ENCODE data around the gene CLMN.

DNA sequence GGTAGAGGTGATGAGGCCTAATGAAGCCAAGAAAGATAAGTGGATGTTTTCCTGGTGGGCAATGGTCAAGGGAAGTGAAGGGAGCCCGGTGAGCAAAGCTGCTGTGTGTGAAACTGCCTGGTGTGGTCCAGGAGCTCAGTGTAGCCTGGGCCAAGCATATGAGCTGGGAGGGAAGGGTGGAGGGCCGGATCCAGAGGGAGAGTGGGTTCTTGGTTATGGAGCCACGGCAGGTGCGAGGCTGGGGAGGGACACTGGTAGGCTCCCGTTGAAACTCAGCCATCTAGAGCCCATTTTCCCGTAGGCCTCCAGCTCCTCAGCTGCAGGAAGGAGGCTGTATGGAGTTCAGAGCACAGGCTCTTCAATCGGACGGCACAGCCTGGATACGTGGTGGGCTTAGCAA lies 10.2 kb upstream of the CLMN start:
- TF ChIP-seq, protein P1, sequence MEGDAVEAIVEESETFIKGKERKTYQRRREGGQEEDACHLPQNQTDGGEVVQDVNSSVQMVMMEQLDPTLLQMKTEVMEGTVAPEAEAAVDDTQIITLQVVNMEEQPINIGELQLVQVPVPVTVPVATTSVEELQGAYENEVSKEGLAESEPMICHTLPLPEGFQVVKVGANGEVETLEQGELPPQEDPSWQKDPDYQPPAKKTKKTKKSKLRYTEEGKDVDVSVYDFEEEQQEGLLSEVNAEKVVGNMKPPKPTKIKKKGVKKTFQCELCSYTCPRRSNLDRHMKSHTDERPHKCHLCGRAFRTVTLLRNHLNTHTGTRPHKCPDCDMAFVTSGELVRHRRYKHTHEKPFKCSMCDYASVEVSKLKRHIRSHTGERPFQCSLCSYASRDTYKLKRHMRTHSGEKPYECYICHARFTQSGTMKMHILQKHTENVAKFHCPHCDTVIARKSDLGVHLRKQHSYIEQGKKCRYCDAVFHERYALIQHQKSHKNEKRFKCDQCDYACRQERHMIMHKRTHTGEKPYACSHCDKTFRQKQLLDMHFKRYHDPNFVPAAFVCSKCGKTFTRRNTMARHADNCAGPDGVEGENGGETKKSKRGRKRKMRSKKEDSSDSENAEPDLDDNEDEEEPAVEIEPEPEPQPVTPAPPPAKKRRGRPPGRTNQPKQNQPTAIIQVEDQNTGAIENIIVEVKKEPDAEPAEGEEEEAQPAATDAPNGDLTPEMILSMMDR (IDR thresholded peaks at IDR 0.05 in 2 of 3, conservative IDR thresholded peaks at IDR 0.05 in 1 of 3; ENCODE audit: borderline replicate concordance in 1 of 3, insufficient read depth in 1 of 3, low read depth in 2 of 3, low read length in 2 of 3), result no peak
- TF ChIP-seq POLR2AphosphoS5 (IDR thresholded peaks at IDR 0.05; ENCODE audit: low read depth, low read length) (no peak), JUND (IDR thresholded peaks at IDR 0.05) (no peak)
- TF ChIP-seq, protein P2, sequence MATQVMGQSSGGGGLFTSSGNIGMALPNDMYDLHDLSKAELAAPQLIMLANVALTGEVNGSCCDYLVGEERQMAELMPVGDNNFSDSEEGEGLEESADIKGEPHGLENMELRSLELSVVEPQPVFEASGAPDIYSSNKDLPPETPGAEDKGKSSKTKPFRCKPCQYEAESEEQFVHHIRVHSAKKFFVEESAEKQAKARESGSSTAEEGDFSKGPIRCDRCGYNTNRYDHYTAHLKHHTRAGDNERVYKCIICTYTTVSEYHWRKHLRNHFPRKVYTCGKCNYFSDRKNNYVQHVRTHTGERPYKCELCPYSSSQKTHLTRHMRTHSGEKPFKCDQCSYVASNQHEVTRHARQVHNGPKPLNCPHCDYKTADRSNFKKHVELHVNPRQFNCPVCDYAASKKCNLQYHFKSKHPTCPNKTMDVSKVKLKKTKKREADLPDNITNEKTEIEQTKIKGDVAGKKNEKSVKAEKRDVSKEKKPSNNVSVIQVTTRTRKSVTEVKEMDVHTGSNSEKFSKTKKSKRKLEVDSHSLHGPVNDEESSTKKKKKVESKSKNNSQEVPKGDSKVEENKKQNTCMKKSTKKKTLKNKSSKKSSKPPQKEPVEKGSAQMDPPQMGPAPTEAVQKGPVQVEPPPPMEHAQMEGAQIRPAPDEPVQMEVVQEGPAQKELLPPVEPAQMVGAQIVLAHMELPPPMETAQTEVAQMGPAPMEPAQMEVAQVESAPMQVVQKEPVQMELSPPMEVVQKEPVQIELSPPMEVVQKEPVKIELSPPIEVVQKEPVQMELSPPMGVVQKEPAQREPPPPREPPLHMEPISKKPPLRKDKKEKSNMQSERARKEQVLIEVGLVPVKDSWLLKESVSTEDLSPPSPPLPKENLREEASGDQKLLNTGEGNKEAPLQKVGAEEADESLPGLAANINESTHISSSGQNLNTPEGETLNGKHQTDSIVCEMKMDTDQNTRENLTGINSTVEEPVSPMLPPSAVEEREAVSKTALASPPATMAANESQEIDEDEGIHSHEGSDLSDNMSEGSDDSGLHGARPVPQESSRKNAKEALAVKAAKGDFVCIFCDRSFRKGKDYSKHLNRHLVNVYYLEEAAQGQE (IDR thresholded peaks at IDR 0.05; ENCODE audit: low read depth), result no peak
